HTERT RPE-1 (cell line): Measurements from ENCODE around the gene PAOX.

ENCODE experiments used
- in situ Hi-C: fragments of 300-500 bp; cut with MboI; formaldehyde crosslinking; loops from 4 replicates; pipeline ENCODE4 v1.14.3; 2020; ENCODE audit warnings: low sequenced_read_pairs

PAOX gene

GRCh38 chr10:133349577-133350011 lies 29.5 kb upstream of the PAOX start:
- in situ Hi-C loops: no loop called here

- in situ Hi-C loops: no loop called here
Measured at GRCh38 chr10:133350283-133350949, 28.6 kb upstream of the PAOX start.

- in situ Hi-C loops: no loop called here
Measured at GRCh38 chr10:133350950-133351329, 28.1 kb upstream of the PAOX start.

- in situ Hi-C loops: no loop called here
Measured at GRCh38 chr10:133351408-133352318, 27.4 kb upstream of the PAOX start.

- in situ Hi-C loops: no loop called here
Measured at GRCh38 chr10:133353202-133353959, 25.7 kb upstream of the PAOX start.

GRCh38 chr10:133353988-133354605 lies 25.0 kb upstream of the PAOX start:
- in situ Hi-C loops: no loop called here

- in situ Hi-C loops: no loop called here
Measured at GRCh38 chr10:133354672-133355240, 24.3 kb upstream of the PAOX start.

GRCh38 chr10:133355266-133355665 lies 23.8 kb upstream of the PAOX start:
- in situ Hi-C loops: no loop called here

GRCh38 chr10:133355991-133356390 lies 23.1 kb upstream of the PAOX start:
- in situ Hi-C loops: no loop called here

GRCh38 chr10:133356549-133357284 lies 22.3 kb upstream of the PAOX start:
- in situ Hi-C loops: no loop called here

GRCh38 chr10:133357285-133358161 lies 21.5 kb upstream of the PAOX start, which contains the start of gene FUOM:
Gene FUOM (minus strand): TSS chr10:133358019. CDS start chr10:133358007, 12 bp downstream.
- in situ Hi-C loops: no loop called here

GRCh38 chr10:133358162-133358924 lies 20.7 kb upstream of the PAOX start:
- in situ Hi-C loops: no loop called here

- in situ Hi-C loops: no loop called here
Measured at GRCh38 chr10:133358925-133359310, 20.1 kb upstream of the PAOX start.

- in situ Hi-C loops: no loop called here
Measured at GRCh38 chr10:133359554-133359971, 19.5 kb upstream of the PAOX start.

GRCh38 chr10:133359972-133360610 lies 19.0 kb upstream of the PAOX start:
- in situ Hi-C loops: no loop called here

GRCh38 chr10:133361227-133361626 lies 17.8 kb upstream of the PAOX start:
- in situ Hi-C loops: no loop called here

GRCh38 chr10:133361773-133362441 lies 17.2 kb upstream of the PAOX start:
- in situ Hi-C loops: no loop called here
